IMR-90 (cell line): Measurements from ENCODE around the gene HHLA2. TPM values are rescaled to one million over a fixed set of nuclear protein-coding genes. Genes with fewer than 3 reads are reported as not detected.

Experiments
- ATAC-seq: fragments of 200-7000 bp; cut with Tn5 transposase; 2 replicates; pipeline ENCODE4 v1.9.1; 2020; ENCODE audit warnings: low read depth, mild to moderate bottlenecking, moderate library complexity
- BruUV-seq: library from RNA; stranded (reverse); fragments of 400-500 nt; replicated peaks from 2 replicates; lab custom pipeline; 2021; lab: Mats Ljungman, UMichigan
- CTCF ChIA-PET: fragments of 300-600 bp; formaldehyde crosslinking; extraction: SDS; loops from one replicate; lab custom pipeline; 2021; ENCODE audit warnings: antibody characterized with exemption; lab: Yijun Ruan, JAX
- POLR2A ChIA-PET: fragments of 300-600 bp; sonication (Branson Sonifier 250); formaldehyde crosslinking; loops from one replicate; lab custom pipeline; 2022; ENCODE audit warnings: antibody characterized with exemption; ENCODE audit not compliant: unreplicated experiment; lab: Charles Lee
- DNase-seq: peaks from one replicate; pipeline ENCODE4 v3.0.0; 2013
- H2AFZ ChIP-seq: replicated peaks from 2 replicates; pipeline ENCODE3; 2013; ENCODE audit warnings: low read length, mild to moderate bottlenecking; ENCODE audit not compliant: poor library complexity
- H2AK5ac ChIP-seq: 2 replicates; pipeline ENCODE4 v1.6.1; 2013; ENCODE audit warnings: low read depth, low read length, inconsistent platforms
- H2AK9ac ChIP-seq: replicated peaks from 2 replicates; pipeline ENCODE3; 2013; ENCODE audit warnings: mild to moderate bottlenecking, low read depth, low read length, moderate library complexity; ENCODE audit not compliant: poor library complexity
- H2BK120ac ChIP-seq: 2 replicates; pipeline ENCODE4 v1.6.1; 2013; ENCODE audit warnings: low read depth, low read length, inconsistent platforms
- H2BK15ac ChIP-seq: 3 replicates; pipeline ENCODE4 v1.6.1; 2013; ENCODE audit warnings: low read depth, low read length, inconsistent platforms
- H2BK20ac ChIP-seq: 2 replicates; pipeline ENCODE4 v1.6.1; 2013; ENCODE audit warnings: low read depth, mild to moderate bottlenecking, inconsistent platforms, low read length, moderate library complexity
- H2BK5ac ChIP-seq: 2 replicates; pipeline ENCODE4 v1.6.1; 2013; ENCODE audit warnings: mild to moderate bottlenecking, low read depth, low read length, inconsistent platforms; ENCODE audit not compliant: poor library complexity, severe bottlenecking
- H3K14ac ChIP-seq: replicated peaks from 2 replicates; pipeline ENCODE4 v1.6.1; 2013; ENCODE audit warnings: low read depth, low read length, inconsistent platforms
- H3K18ac ChIP-seq: 2 replicates; pipeline ENCODE4 v1.6.1; 2013; ENCODE audit warnings: low read depth, low read length, control low read depth
- H3K23ac ChIP-seq: 2 replicates; pipeline ENCODE4 v1.6.1; 2013; ENCODE audit warnings: low read depth, low read length, inconsistent platforms
- H3K27ac ChIP-seq: 2 replicates; pipeline ENCODE4 v1.5.1; 2013; ENCODE audit warnings: mild to moderate bottlenecking, control low read depth, low read length; ENCODE audit not compliant: insufficient read depth
- H3K27me3 ChIP-seq: 2 replicates; pipeline ENCODE4 v1.6.1; 2013; ENCODE audit warnings: low read length; ENCODE audit not compliant: control insufficient read depth, insufficient read depth
- H3K36me3 ChIP-seq: 2 replicates; pipeline ENCODE4 v1.6.1; 2013; ENCODE audit warnings: low read length, mixed read lengths; ENCODE audit not compliant: control insufficient read depth, insufficient read depth
- H3K4ac ChIP-seq: 2 replicates; pipeline ENCODE4 v1.6.1; 2013; ENCODE audit warnings: low read depth, low read length, inconsistent platforms
- H3K4me1 ChIP-seq: 2 replicates; pipeline ENCODE4 v1.6.1; 2013; ENCODE audit warnings: low read length, mixed read lengths; ENCODE audit not compliant: control insufficient read depth, insufficient read depth
- H3K4me2 ChIP-seq: 2 replicates; pipeline ENCODE4 v1.6.1; 2013; ENCODE audit warnings: low read depth, mild to moderate bottlenecking, control low read depth, low read length, moderate library complexity
- H3K4me3 ChIP-seq: 2 replicates; pipeline ENCODE4 v1.5.1; 2013; ENCODE audit warnings: low read depth, mild to moderate bottlenecking, control low read depth, low read length, moderate library complexity; ENCODE audit not compliant: insufficient read depth
- H3K56ac ChIP-seq: 2 replicates; pipeline ENCODE4 v1.6.1; 2013; ENCODE audit warnings: low read length, inconsistent platforms; ENCODE audit not compliant: insufficient read depth; ENCODE audit errors: extremely low read depth
- H3K79me1 ChIP-seq, 2 experiments: 2 replicates each; pipeline ENCODE4 v1.6.1; 2013; ENCODE audit warnings: low read length in 2 of 2, inconsistent platforms in 1 of 2, low read depth in 1 of 2
- H3K9ac ChIP-seq: 2 replicates; pipeline ENCODE4 v1.6.1; 2013; ENCODE audit warnings: low read depth, low read length, control low read depth
- H3K9me1 ChIP-seq: 2 replicates; pipeline ENCODE4 v1.6.1; 2013; ENCODE audit warnings: low read length, inconsistent platforms; ENCODE audit not compliant: insufficient read depth
- H3K9me3 ChIP-seq: 2 replicates; pipeline ENCODE4 v1.6.1; 2013; ENCODE audit warnings: low read length; ENCODE audit not compliant: control insufficient read depth, insufficient read depth
- H4K20me1 ChIP-seq: 2 replicates; pipeline ENCODE4 v1.6.1; 2013; ENCODE audit warnings: low read length, inconsistent platforms; ENCODE audit not compliant: insufficient read depth
- H4K5ac ChIP-seq: 2 replicates; pipeline ENCODE4 v1.6.1; 2013; ENCODE audit warnings: mild to moderate bottlenecking, low read depth, low read length, control low read depth
- H4K8ac ChIP-seq, 2 experiments: 2 replicates each; pipeline ENCODE4 v1.6.1; 2013; ENCODE audit warnings: low read depth in 2 of 2, low read length in 2 of 2, control low read depth in 1 of 2, inconsistent platforms in 1 of 2
- H4K91ac ChIP-seq: 2 replicates; pipeline ENCODE4 v1.6.1; 2013; ENCODE audit warnings: low read depth, low read length, inconsistent platforms; ENCODE audit not compliant: insufficient read depth
- ELK1 ChIP-seq: fragments of 150-350 bp; IDR thresholded peaks from 2 replicates; pipeline ENCODE4 v1.6.1; 2016; ENCODE audit warnings: low read depth, mild to moderate bottlenecking, low read length, moderate library complexity, borderline replicate concordance
- WGBS, 2 experiments: methylation state at CpG; one replicate each; pipeline versions ENCODE4 v1.1.5 to v1.1.7; 2013; ENCODE audit warnings: missing lambda C conversion rate in 2 of 2; ENCODE audit not compliant: insufficient read length in 1 of 2; ENCODE audit errors: extremely low coverage in 2 of 2; 5-methylcytosine and 5-hydroxymethylcytosine counted together
- dilution Hi-C: fragments of 300-500 bp; cut with HindIII; formaldehyde crosslinking; loops from one replicate; pipeline ENCODE4 v1.14.3; 2018; ENCODE audit warnings: low sequenced_read_pairs; ENCODE audit not compliant: unreplicated experiment
- in situ Hi-C: fragments of 300-500 bp; cut with MboI; formaldehyde crosslinking; loops from 3 replicates; pipeline ENCODE4 v1.14.3; 2019; ENCODE audit warnings: low sequenced_read_pairs, inconsistent platforms, mixed read lengths
- intact Hi-C: fragments of 100-400 bp; cut with micrococcal nuclease; formaldehyde crosslinking; loops from 2 replicates; pipeline ENCODE4 v1.10.0; 2022
- polyA plus RNA-seq, 3 experiments: library from polyadenylated mRNA; depleted of rRNA; stranded (reverse); fragments of >200 nt; gene quantifications; 2 replicates each; pipeline ENCODE4 v1.2.3, GENCODE V29; 2012; ENCODE audit warnings: low replicate concordance in 1 of 3
- total RNA-seq: library from RNA; depleted of rRNA; stranded (reverse); fragments of >200 nt; gene quantifications from 2 replicates; pipeline ENCODE4 v1.2.3, GENCODE V29; 2012

Gene HHLA2
- total and polyA plus RNA-seq, 2 of the 4 experiments (the other 2 are of a cell fraction) = not detected

- Histone ChIP-seq H2AK5ac (no peak overlapping the region), H3K27ac (no peak overlapping the region), H3K9me3 (no peaks in the 10 kb centered on the region), H2BK5ac (no peak overlapping the region), H3K9ac (no peak overlapping the region), H3K4me1 (peaks cover 6% of the 10 kb centered on the region), H3K9me1 (peaks cover 2% of the 10 kb centered on the region; the same call in 1 of the 2 replicates), H3K36me3 (no peaks in the 10 kb centered on the region), H4K91ac (peak overlapping the region; percentile 55; the same call in 1 of the 2 replicates), H3K56ac (no peak overlapping the region; the same call in 1 of the 2 replicates), H3K18ac (peak overlapping the region; percentile 52; the same call in 1 of the 2 replicates), H3K14ac (no peak overlapping the region; the same call in 1 of the 2 replicates), H3K4me2 (peak overlapping the region; percentile 56; the same call in 1 of the 2 replicates), H3K27me3 (no peaks in the 10 kb centered on the region), H4K5ac (no peak overlapping the region), H2BK120ac (peak overlapping the region; percentile 57), H2BK15ac (no peak overlapping the region; the same call in 2 of the 3 replicates), H2AK9ac (no peak overlapping the region), H3K4ac (no peak overlapping the region), H2BK20ac (peak overlapping the region; percentile 51; the same call in 1 of the 2 replicates), H4K20me1 (no peaks in the 10 kb centered on the region), H3K4me3 (no peak overlapping the region), H4K8ac (peak overlapping the region in 1 of 2 experiments; percentile 45; a peak in 1 of 4 replicates), H2AFZ (no peak overlapping the region), H3K79me1 (no peaks in the 10 kb centered on the region), H3K23ac (no peak overlapping the region)
- no peak for TF ChIP-seq ELK1
- CTCF ChIA-PET = no interaction called here
- DNase-seq (peak; percentile 31), ATAC-seq (no peak; the same call in 1 of the 2 replicates)
- WGBS, 2 experiments = no CpG with 5 or more reads among the region's 5 CpGs
- POLR2A ChIA-PET = no interaction called here
- intact Hi-C loops = loop anchor here (10.0 kb wide), 2 partner anchors 63 to 207 kb away; partner anchors contain the start of gene CD47
- BruUV-seq = no TSS peak
- dilution Hi-C loops = no loop called here
- in situ Hi-C loops = no loop called here
Observed at GRCh38 chr3:108301695-108302404, 5.5 kb downstream of the HHLA2 start.
